ENCODE measurements around the gene ZBTB49. TPM values are rescaled to one million over a fixed set of nuclear protein-coding genes. Genes with fewer than 3 reads are reported as not detected.

ZBTB49 gene
- total and polyA plus RNA-seq, 2 donors (not counting 3 experiments of a cell fraction or from before 2014, with no cell fraction given), result 3.8 to 5.8 TPM

DNA sequence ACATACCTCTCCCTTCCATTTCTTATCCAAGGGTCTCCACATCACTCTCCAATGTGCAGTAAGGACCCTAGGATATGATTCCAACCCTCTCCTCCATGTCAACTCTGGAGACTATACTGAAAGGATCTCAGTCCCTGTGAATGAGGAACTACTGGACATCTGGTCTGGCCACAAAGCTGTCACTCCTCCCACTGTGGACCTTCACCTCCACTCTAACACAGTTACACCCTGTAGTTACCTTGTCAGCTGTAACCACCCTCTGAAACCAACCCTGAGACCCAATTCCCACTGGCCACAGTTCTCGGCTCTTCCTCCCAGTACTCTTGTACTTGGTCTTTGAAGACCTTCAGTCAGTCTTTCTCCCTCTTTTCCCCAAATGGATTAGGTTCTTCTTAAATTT is 44.9 kb upstream of the ZBTB49 start:
- H3K9me3 ChIP-seq (replicated peaks; ENCODE audit: control insufficient read depth, insufficient read depth, low read length), result no peaks in the 10 kb centered on the region
- no peak overlapping the region for H3K4me2 ChIP-seq (ENCODE audit: insufficient read depth, low read length)
- POLR2A ChIA-PET, result no interaction called here
- H4K20me1 ChIP-seq (replicated peaks; ENCODE audit: control insufficient read depth, extremely low read depth, insufficient read depth, low read length), result no peaks in the 10 kb centered on the region
- H3K27ac ChIP-seq (ENCODE audit: insufficient read depth, low read depth, low read length), result no peak overlapping the region
- H3K4me3 ChIP-seq (replicated peaks in 1 of 3; ENCODE audit: insufficient read depth in 1 of 3, low read depth in 1 of 3, low read length in 3 of 3), result no peak overlapping the region
- FAIRE-seq, result no peak
- dilution Hi-C loops (cut with MboI; ENCODE audit: extremely low pct_ligation_motif_present, low sequenced_read_pairs) (no loop called here), intact Hi-C loops (cut with micrococcal nuclease) (no loop called here)
- no peaks in the 10 kb centered on the region for H3K9me1 ChIP-seq (replicated peaks; ENCODE audit: control insufficient read depth, extremely low read depth, insufficient read depth, low read length)
- peaks cover 2% of the 10 kb centered on the region for H3K79me2 ChIP-seq (ENCODE audit: control insufficient read depth, insufficient read depth, low read length)
- no peak for DNase-seq (ENCODE audit: low read depth, low spot score)
- no peaks in the 10 kb centered on the region for H3K27me3 ChIP-seq (ENCODE audit: control insufficient read depth in 2 of 2, insufficient read depth in 2 of 2, low read length in 2 of 2)
- no peak for TF ChIP-seq POLR2AphosphoS5 (IDR thresholded peaks at IDR 0.05; ENCODE audit: insufficient read depth, low read depth, low read length)
- TF ChIP-seq JUN (IDR thresholded peaks at IDR 0.05; ENCODE audit: borderline replicate concordance, insufficient read depth, insufficient read length, low read depth), result no peak
- TF ChIP-seq, protein P1, sequence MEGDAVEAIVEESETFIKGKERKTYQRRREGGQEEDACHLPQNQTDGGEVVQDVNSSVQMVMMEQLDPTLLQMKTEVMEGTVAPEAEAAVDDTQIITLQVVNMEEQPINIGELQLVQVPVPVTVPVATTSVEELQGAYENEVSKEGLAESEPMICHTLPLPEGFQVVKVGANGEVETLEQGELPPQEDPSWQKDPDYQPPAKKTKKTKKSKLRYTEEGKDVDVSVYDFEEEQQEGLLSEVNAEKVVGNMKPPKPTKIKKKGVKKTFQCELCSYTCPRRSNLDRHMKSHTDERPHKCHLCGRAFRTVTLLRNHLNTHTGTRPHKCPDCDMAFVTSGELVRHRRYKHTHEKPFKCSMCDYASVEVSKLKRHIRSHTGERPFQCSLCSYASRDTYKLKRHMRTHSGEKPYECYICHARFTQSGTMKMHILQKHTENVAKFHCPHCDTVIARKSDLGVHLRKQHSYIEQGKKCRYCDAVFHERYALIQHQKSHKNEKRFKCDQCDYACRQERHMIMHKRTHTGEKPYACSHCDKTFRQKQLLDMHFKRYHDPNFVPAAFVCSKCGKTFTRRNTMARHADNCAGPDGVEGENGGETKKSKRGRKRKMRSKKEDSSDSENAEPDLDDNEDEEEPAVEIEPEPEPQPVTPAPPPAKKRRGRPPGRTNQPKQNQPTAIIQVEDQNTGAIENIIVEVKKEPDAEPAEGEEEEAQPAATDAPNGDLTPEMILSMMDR (IDR thresholded peaks at IDR 0.05; ENCODE audit: extremely low read depth in 1 of 2, insufficient read depth in 1 of 2, low read depth in 1 of 2, low read length in 2 of 2), result no peak
- no peak for TF ChIP-seq GATA2 (IDR thresholded peaks at IDR 0.05; ENCODE audit: insufficient read depth, insufficient read length, low read depth, low read length)
- TF ChIP-seq POLR2A (IDR thresholded peaks at IDR 0.05; ENCODE audit: low read depth, low read length), result no peak
- TF ChIP-seq, protein P2, sequence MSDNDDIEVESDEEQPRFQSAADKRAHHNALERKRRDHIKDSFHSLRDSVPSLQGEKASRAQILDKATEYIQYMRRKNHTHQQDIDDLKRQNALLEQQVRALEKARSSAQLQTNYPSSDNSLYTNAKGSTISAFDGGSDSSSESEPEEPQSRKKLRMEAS (IDR thresholded peaks at IDR 0.05; ENCODE audit: insufficient read depth, insufficient read length), result no peak
- H2AFZ ChIP-seq (ENCODE audit: low read depth, low read length), result no peak overlapping the region
- no TSS peak for BruUV-seq (replicated peaks)
- CTCF ChIA-PET, result no interaction called here
- H3K36me3 ChIP-seq (ENCODE audit: control insufficient read depth in 2 of 2, extremely low read depth in 1 of 2, insufficient read depth in 2 of 2, low read length in 2 of 2), result peaks cover 3 to 12% of the 10 kb centered on the region in 2 experiments
- H3K9ac ChIP-seq (replicated peaks; ENCODE audit: extremely low read depth, insufficient read depth, low read length), result no peak overlapping the region
- peaks cover 14% of the 10 kb centered on the region for H3K4me1 ChIP-seq (ENCODE audit: control insufficient read depth, extremely low read depth, insufficient read depth, low read length)

DNA sequence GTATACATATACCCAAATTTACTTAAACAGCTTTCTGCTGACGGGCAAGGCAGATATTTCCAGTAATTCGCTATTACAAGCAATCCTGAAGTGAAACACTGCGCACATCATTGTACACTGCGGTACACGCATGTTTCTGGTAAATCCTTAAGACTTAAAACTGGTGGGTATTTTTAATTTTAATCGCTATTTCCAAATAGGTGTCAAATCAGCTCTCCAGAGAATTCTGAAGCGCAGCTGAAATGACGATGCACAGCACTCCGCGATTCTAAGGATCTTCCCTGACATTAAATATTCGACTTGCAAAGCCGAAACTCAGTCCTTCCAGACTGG is 42.4 kb upstream of the ZBTB49 start:
- CTCF ChIA-PET, result interaction anchor here (0.8 to 2.1 kb wide), 5 partner anchors 65 to 90 kb away, joined by 3 to 8 read pairs (median 5); no protein-coding TSS in a partner anchor

More for the DNA sequence above, 42.4 kb upstream of the ZBTB49 start:
- Histone ChIP-seq H3K4me2 (ENCODE audit: insufficient read depth, low read length) (peak overlapping the region; percentile 97), H3K27me3 (ENCODE audit: control insufficient read depth in 2 of 2, insufficient read depth in 2 of 2, low read length in 2 of 2) (no peaks in the 10 kb centered on the region), H3K9ac (replicated peaks; ENCODE audit: extremely low read depth, insufficient read depth, low read length) (peak overlapping the region; percentile 97), H2AFZ (ENCODE audit: low read depth, low read length) (peak overlapping the region; percentile 87), H3K36me3 (ENCODE audit: control insufficient read depth in 2 of 2, extremely low read depth in 1 of 2, insufficient read depth in 2 of 2, low read length in 2 of 2) (peaks cover 3 to 9% of the 10 kb centered on the region in 2 experiments), H3K9me3 (replicated peaks; ENCODE audit: control insufficient read depth, insufficient read depth, low read length) (no peaks in the 10 kb centered on the region), H3K4me1 (ENCODE audit: control insufficient read depth, extremely low read depth, insufficient read depth, low read length) (peaks cover 14% of the 10 kb centered on the region), H4K20me1 (replicated peaks; ENCODE audit: control insufficient read depth, extremely low read depth, insufficient read depth, low read length) (no peaks in the 10 kb centered on the region), H3K27ac (ENCODE audit: insufficient read depth, low read depth, low read length) (peak overlapping the region; percentile 99), H3K79me2 (ENCODE audit: control insufficient read depth, insufficient read depth, low read length) (peaks cover 2% of the 10 kb centered on the region), H3K4me3 (replicated peaks in 1 of 3; ENCODE audit: insufficient read depth in 1 of 3, low read depth in 1 of 3, low read length in 3 of 3) (peak overlapping the region; percentile 87 to 94 (median 88)), H3K9me1 (replicated peaks; ENCODE audit: control insufficient read depth, extremely low read depth, insufficient read depth, low read length) (no peaks in the 10 kb centered on the region)
- TSS peak; percentile 77 for BruUV-seq (replicated peaks)
- dilution Hi-C loops (cut with MboI; ENCODE audit: extremely low pct_ligation_motif_present, low sequenced_read_pairs) (no loop called here), intact Hi-C loops (cut with micrococcal nuclease) (no loop called here)
- POLR2A ChIA-PET, result no interaction called here
- TF ChIP-seq POLR2AphosphoS5 (IDR thresholded peaks at IDR 0.05; ENCODE audit: insufficient read depth, low read depth, low read length) (no peak), POLR2A (IDR thresholded peaks at IDR 0.05; ENCODE audit: low read depth, low read length) (no peak), JUN (IDR thresholded peaks at IDR 0.05; ENCODE audit: borderline replicate concordance, insufficient read depth, insufficient read length, low read depth) (no peak), EZH2 (IDR thresholded peaks at IDR 0.05; ENCODE audit: borderline replicate concordance, low read depth, low read length, severe bottlenecking) (no peak), MYC (IDR thresholded peaks at IDR 0.05; ENCODE audit: low read depth, low read length) (no peak), GATA2 (IDR thresholded peaks at IDR 0.05; ENCODE audit: insufficient read depth, insufficient read length, low read depth, low read length) (no peak), FOS (IDR thresholded peaks at IDR 0.05; ENCODE audit: borderline replicate concordance, insufficient read depth, low read length) (no peak)
- TF ChIP-seq, protein P2 (IDR thresholded peaks at IDR 0.05; ENCODE audit: insufficient read depth, insufficient read length), result no peak
- TF ChIP-seq, protein P1 (IDR thresholded peaks at IDR 0.05; ENCODE audit: extremely low read depth in 1 of 2, insufficient read depth in 1 of 2, low read depth in 1 of 2, low read length in 2 of 2), result no peak
- FAIRE-seq (no peak), DNase-seq (ENCODE audit: low read depth, low spot score) (no peak)

Measured in endothelial cell of umbilical vein (primary cell).